ENCODE data around the gene SLC35F1. TPM values are rescaled to one million over a fixed set of nuclear protein-coding genes. Genes with fewer than 3 reads are reported as not detected.

Gene SLC35F1
- total RNA-seq, 1 donor from 2014 or later, result 0.23 TPM

- no peak for TF ChIP-seq CTCF (IDR thresholded peaks at IDR 0.05; ENCODE audit: unreplicated experiment)
- peaks cover 2% of the 10 kb centered on the region for H3K4me1 Mint-ChIP-seq (ENCODE audit: unreplicated experiment)
- DNase-seq (ENCODE audit: low spot score), result no peak
- peaks cover 6% of the 10 kb centered on the region for H3K9me3 Mint-ChIP-seq (ENCODE audit: unreplicated experiment)
- H3K27me3 Mint-ChIP-seq (ENCODE audit: unreplicated experiment), result peaks cover 4% of the 10 kb centered on the region
- no peak overlapping the region for H3K27ac Mint-ChIP-seq (ENCODE audit: unreplicated experiment)
- no peak overlapping the region for H3K4me3 Mint-ChIP-seq (ENCODE audit: unreplicated experiment)
- no peaks in the 10 kb centered on the region for H3K36me3 Mint-ChIP-seq (ENCODE audit: low read depth, unreplicated experiment)
Observed at GRCh38 chr6:117932001-117932400, 24.9 kb downstream of the SLC35F1 start.

- Mint-ChIP-seq H3K27me3 (ENCODE audit: unreplicated experiment) (peaks cover 4% of the 10 kb centered on the region), H3K27ac (ENCODE audit: unreplicated experiment) (no peak overlapping the region), H3K9me3 (ENCODE audit: unreplicated experiment) (peaks cover 6% of the 10 kb centered on the region), H3K36me3 (ENCODE audit: low read depth, unreplicated experiment) (no peaks in the 10 kb centered on the region), H3K4me3 (ENCODE audit: unreplicated experiment) (no peak overlapping the region), H3K4me1 (ENCODE audit: unreplicated experiment) (peaks cover 2% of the 10 kb centered on the region)
- TF ChIP-seq CTCF (IDR thresholded peaks at IDR 0.05; ENCODE audit: unreplicated experiment), result no peak
- DNase-seq (ENCODE audit: low spot score), result no peak
Observed at GRCh38 chr6:117932676-117933075, 25.6 kb downstream of the SLC35F1 start.

- peaks cover 6% of the 10 kb centered on the region for H3K9me3 Mint-ChIP-seq (ENCODE audit: unreplicated experiment)
- peaks cover 2% of the 10 kb centered on the region for H3K4me1 Mint-ChIP-seq (ENCODE audit: unreplicated experiment)
- peaks cover 4% of the 10 kb centered on the region for H3K27me3 Mint-ChIP-seq (ENCODE audit: unreplicated experiment)
- no peak overlapping the region for H3K27ac Mint-ChIP-seq (ENCODE audit: unreplicated experiment)
- H3K4me3 Mint-ChIP-seq (ENCODE audit: unreplicated experiment), result no peak overlapping the region
- no peak for DNase-seq (ENCODE audit: low spot score)
- H3K36me3 Mint-ChIP-seq (ENCODE audit: low read depth, unreplicated experiment), result no peaks in the 10 kb centered on the region
- TF ChIP-seq CTCF (IDR thresholded peaks at IDR 0.05; ENCODE audit: unreplicated experiment), result no peak
Observed at GRCh38 chr6:117933471-117933870, 26.4 kb downstream of the SLC35F1 start.

- no peak for DNase-seq (ENCODE audit: low spot score)
- TF ChIP-seq CTCF (IDR thresholded peaks at IDR 0.05; ENCODE audit: unreplicated experiment), result no peak
- H3K4me3 Mint-ChIP-seq (ENCODE audit: unreplicated experiment), result no peak overlapping the region
- H3K36me3 Mint-ChIP-seq (ENCODE audit: low read depth, unreplicated experiment), result no peaks in the 10 kb centered on the region
- no peaks in the 10 kb centered on the region for H3K4me1 Mint-ChIP-seq (ENCODE audit: unreplicated experiment)
- no peaks in the 10 kb centered on the region for H3K27me3 Mint-ChIP-seq (ENCODE audit: unreplicated experiment)
- no peaks in the 10 kb centered on the region for H3K9me3 Mint-ChIP-seq (ENCODE audit: unreplicated experiment)
- H3K27ac Mint-ChIP-seq (ENCODE audit: unreplicated experiment), result no peak overlapping the region
Observed at GRCh38 chr6:117938311-117938995, 31.4 kb downstream of the SLC35F1 start.

GRCh38 chr6:117947234-117947633, 40.2 kb downstream of the SLC35F1 start:
- no peak overlapping the region for H3K27ac Mint-ChIP-seq (ENCODE audit: unreplicated experiment)
- H3K4me1 Mint-ChIP-seq (ENCODE audit: unreplicated experiment), result no peaks in the 10 kb centered on the region
- H3K27me3 Mint-ChIP-seq (ENCODE audit: unreplicated experiment), result no peaks in the 10 kb centered on the region
- H3K4me3 Mint-ChIP-seq (ENCODE audit: unreplicated experiment), result no peak overlapping the region
- TF ChIP-seq CTCF (IDR thresholded peaks at IDR 0.05; ENCODE audit: unreplicated experiment), result no peak
- H3K9me3 Mint-ChIP-seq (ENCODE audit: unreplicated experiment), result no peaks in the 10 kb centered on the region
- no peaks in the 10 kb centered on the region for H3K36me3 Mint-ChIP-seq (ENCODE audit: low read depth, unreplicated experiment)
- DNase-seq (ENCODE audit: low spot score), result no peak
